Loucy (cell line): ENCODE results near the gene ALAS1.

ENCODE experiments used
- H2AFZ ChIP-seq: fragments of 200-600 bp; sonication (generic); 2 replicates; pipeline ENCODE4 v1.6.0; 2016; ENCODE audit warnings: antibody characterized with exemption, mild to moderate bottlenecking, low read length, moderate library complexity
- H3F3A ChIP-seq: fragments of 200-600 bp; 2 replicates; pipeline ENCODE4 v1.6.0; 2016; ENCODE audit warnings: antibody characterized with exemption, low read depth, mild to moderate bottlenecking
- H3K27me3 ChIP-seq: fragments of 200-600 bp; sonication (generic); 2 replicates; pipeline ENCODE4 v1.6.1; 2014; ENCODE audit warnings: low read length, mild to moderate bottlenecking; ENCODE audit not compliant: insufficient read depth, poor library complexity, severe bottlenecking
- H3K36me3 ChIP-seq: fragments of 200-600 bp; sonication (generic); 2 replicates; pipeline ENCODE4 v1.6.1; 2016; ENCODE audit warnings: low read length; ENCODE audit not compliant: insufficient read depth
- H3K4me1 ChIP-seq: fragments of 200-600 bp; sonication (generic); 2 replicates; pipeline ENCODE4 v1.5.1; 2014; ENCODE audit warnings: low read length, mild to moderate bottlenecking; ENCODE audit not compliant: insufficient read depth, poor library complexity, severe bottlenecking
- H3K4me2 ChIP-seq: fragments of 200-600 bp; sonication (generic); 2 replicates; pipeline ENCODE4 v1.6.0; 2014; ENCODE audit warnings: antibody characterized with exemption, low read length, low read depth, mild to moderate bottlenecking; ENCODE audit not compliant: poor library complexity, severe bottlenecking
- H3K4me3 ChIP-seq: fragments of 200-600 bp; sonication (generic); 2 replicates; pipeline ENCODE4 v1.5.1; 2014; ENCODE audit warnings: low read length, mild to moderate bottlenecking, mixed read lengths; ENCODE audit not compliant: poor library complexity, severe bottlenecking
- H3K79me2 ChIP-seq: fragments of 200-600 bp; sonication (generic); 2 replicates; pipeline ENCODE4 v1.6.1; 2014; ENCODE audit warnings: low read length; ENCODE audit not compliant: insufficient read depth
- H3K9ac ChIP-seq: fragments of 200-600 bp; sonication (generic); 2 replicates; pipeline ENCODE4 v1.6.0; 2014; ENCODE audit warnings: mild to moderate bottlenecking, low read depth, low read length, moderate library complexity; ENCODE audit not compliant: poor library complexity, severe bottlenecking
- H3K9me2 ChIP-seq: fragments of 200-600 bp; sonication (generic); replicated peaks from 2 replicates; pipeline ENCODE4 v1.6.1; 2016; ENCODE audit warnings: low read depth, low read length, mixed read lengths
- H3K9me3 ChIP-seq: fragments of 200-600 bp; sonication (generic); 2 replicates; pipeline ENCODE4 v1.6.1; 2014; ENCODE audit warnings: mild to moderate bottlenecking, antibody characterized with exemption, low read length, low read depth; ENCODE audit not compliant: insufficient read depth
- H4K20me1 ChIP-seq: fragments of 200-600 bp; sonication (generic); 2 replicates; pipeline ENCODE4 v1.6.0; 2014; ENCODE audit warnings: antibody characterized with exemption, low read length, mild to moderate bottlenecking; ENCODE audit not compliant: insufficient read depth, poor library complexity, severe bottlenecking
- CTCF ChIP-seq: fragments of 200-600 bp; sonication (generic); conservative IDR thresholded peaks from 2 replicates; pipeline ENCODE4 v1.5.1; 2014; ENCODE audit warnings: mild to moderate bottlenecking, antibody characterized with exemption, low read length
- EZH2phosphoT487 ChIP-seq: fragments of 200-600 bp; IDR thresholded peaks from 2 replicates; pipeline ENCODE4 v1.6.1; 2018; ENCODE audit warnings: antibody characterized with exemption, mild to moderate bottlenecking, moderate library complexity, borderline replicate concordance

The ALAS1 gene

GRCh38 chr3:52175416-52176179 lies 22.4 kb upstream of the ALAS1 start:
- Histone ChIP-seq H3K9ac (no peak overlapping the region), H3K4me3 (no peak overlapping the region), H3K27me3 (no peaks in the 10 kb centered on the region), H3K9me3 (no peaks in the 10 kb centered on the region), H3K79me2 (no peaks in the 10 kb centered on the region), H4K20me1 (no peaks in the 10 kb centered on the region), H3K4me2 (no peak overlapping the region), H2AFZ (no peak overlapping the region), H3K9me2 (no peaks in the 10 kb centered on the region), H3K36me3 (no peaks in the 10 kb centered on the region), H3K4me1 (peaks cover 4% of the 10 kb centered on the region), H3F3A (no peaks in the 10 kb centered on the region)
- TF ChIP-seq CTCF: no peak

GRCh38 chr3:52176180-52176752 lies 21.7 kb upstream of the ALAS1 start:
- Histone ChIP-seq H3K9me2 (no peaks in the 10 kb centered on the region), H3K79me2 (no peaks in the 10 kb centered on the region), H3K9me3 (no peaks in the 10 kb centered on the region), H3K36me3 (no peaks in the 10 kb centered on the region), H3K27me3 (no peaks in the 10 kb centered on the region), H3K4me3 (no peak overlapping the region), H3K9ac (no peak overlapping the region), H3K4me2 (no peak overlapping the region), H4K20me1 (no peaks in the 10 kb centered on the region), H3K4me1 (peaks cover 4% of the 10 kb centered on the region), H2AFZ (no peak overlapping the region), H3F3A (no peaks in the 10 kb centered on the region)
- TF ChIP-seq CTCF: no peak
- no peak for TF ChIP-seq EZH2phosphoT487

GRCh38 chr3:52176951-52177700 lies 20.8 kb upstream of the ALAS1 start:
- Histone ChIP-seq H3K27me3 (no peaks in the 10 kb centered on the region), H3K4me2 (no peak overlapping the region), H3K9me3 (no peaks in the 10 kb centered on the region), H2AFZ (no peak overlapping the region), H3K4me1 (peaks cover 4% of the 10 kb centered on the region), H3K9ac (no peak overlapping the region), H3F3A (no peaks in the 10 kb centered on the region), H3K9me2 (no peaks in the 10 kb centered on the region), H3K79me2 (no peaks in the 10 kb centered on the region), H4K20me1 (no peaks in the 10 kb centered on the region), H3K36me3 (no peaks in the 10 kb centered on the region), H3K4me3 (no peak overlapping the region)
- no peak for TF ChIP-seq EZH2phosphoT487
- TF ChIP-seq CTCF: no peak
